ENCODE measurements around the gene TMEM26. TPM values are rescaled to one million over a fixed set of nuclear protein-coding genes. Genes with fewer than 3 reads are reported as not detected.

TMEM26 gene
- total and polyA plus RNA-seq, 2 of the 8 experiments (the other 6 are each of a cell fraction or from before 2014, with no cell fraction given) = 1.6 to 2.8 TPM

DNA sequence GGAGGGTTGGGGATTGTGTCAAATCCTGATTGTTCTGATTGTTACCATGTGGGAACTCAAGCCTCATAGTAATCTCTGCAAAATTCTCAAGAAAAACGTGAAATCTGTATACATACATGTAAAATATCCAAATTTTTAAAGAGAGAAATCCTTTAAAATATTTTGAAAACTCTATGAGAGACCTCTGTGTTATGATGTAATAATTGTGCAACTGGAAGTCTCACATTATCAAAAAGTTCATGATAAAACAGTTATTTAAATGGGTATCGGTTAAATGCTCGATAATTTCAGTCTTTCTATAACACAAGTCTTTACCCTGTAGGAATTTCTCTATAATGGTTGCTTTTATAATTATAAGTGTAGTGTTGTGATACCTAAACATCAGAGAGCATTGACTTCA lies 95.5 kb downstream of the TMEM26 start:
- Histone ChIP-seq H4K91ac (replicated peaks; ENCODE audit: insufficient read length, low read length) (no peak overlapping the region), H3K79me2 (ENCODE audit: control insufficient read depth in 1 of 2, insufficient read depth in 2 of 2, low read length in 2 of 2) (no peaks in the 10 kb centered on the region), H3K4me1 (replicated peaks in 1 of 4; ENCODE audit: control insufficient read depth in 3 of 4, insufficient read depth in 4 of 4, low read length in 3 of 4) (no peaks in the 10 kb centered on the region), H2AFZ (ENCODE audit: low read length) (no peak overlapping the region), H4K20me1 (replicated peaks in 1 of 2; ENCODE audit: control insufficient read depth in 1 of 2, insufficient read depth in 2 of 2, low read length in 2 of 2) (no peaks in the 10 kb centered on the region), H2BK15ac (ENCODE audit: low read length) (no peak overlapping the region), H3K27ac (ENCODE audit: low read depth, low read length) (no peak overlapping the region), H3K9ac (replicated peaks in 1 of 4; ENCODE audit: extremely low read depth in 1 of 4, low read depth in 3 of 4, low read length in 3 of 4) (no peak overlapping the region), H3K36me3 (ENCODE audit: control insufficient read depth in 2 of 4, insufficient read depth in 4 of 4, low read length in 3 of 4) (no peaks in the 10 kb centered on the region), H2BK5ac (ENCODE audit: low read depth, low read length) (no peak overlapping the region), H3K4me3 (ENCODE audit: extremely low read depth in 1 of 4, insufficient read depth in 2 of 4, low read depth in 3 of 4, low read length in 4 of 4) (no peak overlapping the region), H2AK5ac (ENCODE audit: low read depth, low read length) (no peak overlapping the region), H3K18ac (ENCODE audit: extremely low read depth, low read length) (no peak overlapping the region), H2BK20ac (ENCODE audit: low read length) (no peak overlapping the region), H3K4me2 (ENCODE audit: insufficient read depth in 1 of 2, low read depth in 2 of 2, low read length in 2 of 2) (no peak overlapping the region), H2BK12ac (ENCODE audit: low read depth, low read length) (no peak overlapping the region), H3K23ac (ENCODE audit: insufficient read length) (no peak overlapping the region), H4K5ac (ENCODE audit: insufficient read length, low read depth, low read length) (no peak overlapping the region), H3K56ac (replicated peaks; ENCODE audit: insufficient read length, low read depth, low read length) (no peak overlapping the region), H3K14ac (ENCODE audit: insufficient read length) (no peak overlapping the region), H4K8ac (ENCODE audit: extremely low read depth, insufficient read depth, low read length) (no peak overlapping the region), H3K9me3 (ENCODE audit: insufficient read depth in 2 of 2, low read depth in 1 of 2, low read length in 1 of 2) (peaks cover 4 to 5% of the 10 kb centered on the region in 2 experiments; a peak in 1 of 4 replicates), H3K23me2 (ENCODE audit: low read depth, low read length) (no peaks in the 10 kb centered on the region), H3K79me1 (ENCODE audit: low read depth, low read length) (no peaks in the 10 kb centered on the region), H2BK120ac (replicated peaks; ENCODE audit: low read depth, low read length) (no peak overlapping the region), H3K4ac (replicated peaks; ENCODE audit: insufficient read length, low read depth, low read length) (no peak overlapping the region), H3K27me3 (replicated peaks in 1 of 4; ENCODE audit: control insufficient read depth in 3 of 4, extremely low read depth in 1 of 4, insufficient read depth in 3 of 4, low read length in 3 of 4) (no peaks in the 10 kb centered on the region)
- WGBS, 2 experiments (ENCODE audit: extremely low coverage in 1 of 2, insufficient coverage in 1 of 2, insufficient read length in 1 of 2, insufficient replicate concordance in 2 of 2, low coverage in 1 of 2, low lambda C conversion rate in 2 of 2, missing lambda C conversion rate in 1 of 2) = 89% methylated on average over 3 of the region's 3 CpGs; no CpG with 5 or more reads in 1 of the 2 experiments
- FAIRE-seq = no peak
- no peak for DNase-seq (ENCODE audit: low read depth in 1 of 2, low spot score in 2 of 2)
- TF ChIP-seq, protein P1, sequence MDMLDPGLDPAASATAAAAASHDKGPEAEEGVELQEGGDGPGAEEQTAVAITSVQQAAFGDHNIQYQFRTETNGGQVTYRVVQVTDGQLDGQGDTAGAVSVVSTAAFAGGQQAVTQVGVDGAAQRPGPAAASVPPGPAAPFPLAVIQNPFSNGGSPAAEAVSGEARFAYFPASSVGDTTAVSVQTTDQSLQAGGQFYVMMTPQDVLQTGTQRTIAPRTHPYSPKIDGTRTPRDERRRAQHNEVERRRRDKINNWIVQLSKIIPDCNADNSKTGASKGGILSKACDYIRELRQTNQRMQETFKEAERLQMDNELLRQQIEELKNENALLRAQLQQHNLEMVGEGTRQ (IDR thresholded peaks at IDR 0.05; ENCODE audit: low read length) = no peak
- TF ChIP-seq TAF1 (IDR thresholded peaks at IDR 0.05; ENCODE audit: low read depth, low read length) (no peak), TAF7 (optimal IDR thresholded peaks at IDR 0.05; ENCODE audit: borderline replicate concordance, low read depth, low read length) (no peak), ZNF274 (IDR thresholded peaks at IDR 0.05; ENCODE audit: borderline replicate concordance, extremely low read depth, low read length) (no peak), SP1 (IDR thresholded peaks at IDR 0.05; ENCODE audit: low read depth, low read length) (no peak), HDAC2 (IDR thresholded peaks at IDR 0.05; ENCODE audit: borderline replicate concordance in 1 of 2, low read depth in 2 of 2, low read length in 2 of 2) (no peak), CTBP2 (IDR thresholded peaks at IDR 0.05; ENCODE audit: borderline replicate concordance, insufficient read depth, insufficient read length, low read length) (no peak), MAFK (IDR thresholded peaks at IDR 0.05; ENCODE audit: low read depth, low read length) (no peak)
- TF ChIP-seq, protein P2, sequence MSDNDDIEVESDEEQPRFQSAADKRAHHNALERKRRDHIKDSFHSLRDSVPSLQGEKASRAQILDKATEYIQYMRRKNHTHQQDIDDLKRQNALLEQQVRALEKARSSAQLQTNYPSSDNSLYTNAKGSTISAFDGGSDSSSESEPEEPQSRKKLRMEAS (IDR thresholded peaks at IDR 0.05) = no peak
- TF ChIP-seq, protein P3, sequence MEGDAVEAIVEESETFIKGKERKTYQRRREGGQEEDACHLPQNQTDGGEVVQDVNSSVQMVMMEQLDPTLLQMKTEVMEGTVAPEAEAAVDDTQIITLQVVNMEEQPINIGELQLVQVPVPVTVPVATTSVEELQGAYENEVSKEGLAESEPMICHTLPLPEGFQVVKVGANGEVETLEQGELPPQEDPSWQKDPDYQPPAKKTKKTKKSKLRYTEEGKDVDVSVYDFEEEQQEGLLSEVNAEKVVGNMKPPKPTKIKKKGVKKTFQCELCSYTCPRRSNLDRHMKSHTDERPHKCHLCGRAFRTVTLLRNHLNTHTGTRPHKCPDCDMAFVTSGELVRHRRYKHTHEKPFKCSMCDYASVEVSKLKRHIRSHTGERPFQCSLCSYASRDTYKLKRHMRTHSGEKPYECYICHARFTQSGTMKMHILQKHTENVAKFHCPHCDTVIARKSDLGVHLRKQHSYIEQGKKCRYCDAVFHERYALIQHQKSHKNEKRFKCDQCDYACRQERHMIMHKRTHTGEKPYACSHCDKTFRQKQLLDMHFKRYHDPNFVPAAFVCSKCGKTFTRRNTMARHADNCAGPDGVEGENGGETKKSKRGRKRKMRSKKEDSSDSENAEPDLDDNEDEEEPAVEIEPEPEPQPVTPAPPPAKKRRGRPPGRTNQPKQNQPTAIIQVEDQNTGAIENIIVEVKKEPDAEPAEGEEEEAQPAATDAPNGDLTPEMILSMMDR (IDR thresholded peaks at IDR 0.05; ENCODE audit: control extremely low read depth in 1 of 3, insufficient read depth in 1 of 3, low read depth in 1 of 3, low read length in 3 of 3) = no peak
- ChIA-PET CTCF (ENCODE audit: partially characterized antibody) (no interaction called here), POLR2A (ENCODE audit: partially characterized antibody) (no interaction called here)
